Uterus (tissue), 4 donors: ENCODE results near the gene P2RY8. TPM values are rescaled to one million over a fixed set of nuclear protein-coding genes. Genes with fewer than 3 reads are reported as not detected.

Experiments
- DNase-seq, 2 donors: peaks; one replicate each; pipeline ENCODE4 v3.0.0-alpha.2; 2019 to 2020
- H3K27ac ChIP-seq, 2 donors: fragments of 200-600 bp; sonication (generic); 1 replicate in 1 of 2; 2 replicates in 1 of 2; pipeline ENCODE4 v1.5.1; 2016 to 2018
- H3K27me3 ChIP-seq, 2 donors: fragments of 200-600 bp; sonication (generic); one replicate each; pipeline ENCODE4 v1.5.1; 2018 to 2019; ENCODE audit warnings: control low read depth in 1 of 2
- H3K36me3 ChIP-seq, 2 donors: fragments of 200-600 bp; sonication (generic); one replicate each; pipeline ENCODE4 v1.5.1; 2019; ENCODE audit warnings: control low read depth in 1 of 2
- H3K4me1 ChIP-seq, 2 donors: fragments of 200-600 bp; sonication (generic); one replicate each; pipeline ENCODE4 v1.5.1; 2018 to 2019; ENCODE audit warnings: control low read depth in 1 of 2
- H3K4me3 ChIP-seq, 2 donors: fragments of 200-600 bp; sonication (generic); 1 replicate in 1 of 2; 2 replicates in 1 of 2; pipeline ENCODE4 v1.5.1; 2018 to 2019; ENCODE audit warnings: mild to moderate bottlenecking in 1 of 2
- H3K9me3 ChIP-seq, 2 donors: fragments of 200-600 bp; sonication (generic); one replicate each; pipeline ENCODE4 v1.5.1; 2019; ENCODE audit warnings: control low read depth in 1 of 2
- POLR2A ChIP-seq, 2 donors: fragments of 450-650 bp; IDR thresholded peaks; one replicate each; pipeline ENCODE4 v1.6.1; 2016; ENCODE audit warnings: antibody characterized with exemption in 2 of 2, mild to moderate bottlenecking in 1 of 2, moderate library complexity in 1 of 2
- intact Hi-C: fragments of 100-400 bp; cut with DNase I; formaldehyde crosslinking; loops from one replicate; pipeline ENCODE4 v1.15.1; 2023; ENCODE audit warnings: low total_unique reads
- total RNA-seq, 4 donors: library from RNA; depleted of rRNA in 3 of 4; stranded (reverse); fragments of >200 nt in 3 of 4; gene quantifications; one replicate each; pipeline versions ENCODE4 v1.1.0 to v1.2.4, GENCODE V29; 2014 to 2023
- TF ChIP-seq, protein P1 (sequence below), 4 experiments: fragments of 200-600 bp in 2 of 4; fragments of 450-650 bp in 2 of 4; sonication (generic) in 2 of 4; IDR thresholded peaks; one replicate each; pipeline ENCODE4 v1.5.1; 2016 to 2019; ENCODE audit warnings: antibody characterized with exemption in 4 of 4, mild to moderate bottlenecking in 2 of 4, moderate library complexity in 1 of 4
- donor health status: DM: yes; HTN: yes; CAD: no.

Gene P2RY8
- total RNA-seq, 4 donors from 2014 or later: 0.59 to 3.6 (median 0.90) TPM; not detected in 1

DNA sequence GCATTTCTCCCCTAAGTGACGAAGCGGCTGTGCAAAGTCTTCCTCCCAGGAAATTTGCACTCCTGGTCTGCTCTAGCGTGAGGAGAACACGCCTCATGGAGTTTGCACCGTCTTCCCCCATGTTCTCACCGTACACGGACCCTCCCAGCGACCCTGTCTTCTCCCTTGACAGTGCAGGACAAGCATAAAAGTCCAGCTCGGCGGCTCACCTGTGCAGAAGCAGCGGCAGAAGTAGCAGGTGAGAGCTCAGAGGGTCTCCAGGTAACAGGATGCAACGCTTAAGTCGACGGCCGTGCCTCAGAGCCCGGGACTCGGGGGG, 314 bp downstream of the P2RY8 start:
- no peaks in the 10 kb centered on the region for H3K4me1 ChIP-seq
- H3K27ac ChIP-seq: no peak overlapping the region
- no peak for TF ChIP-seq POLR2A (IDR thresholded peaks at IDR 0.05)
- TF ChIP-seq, protein P1, sequence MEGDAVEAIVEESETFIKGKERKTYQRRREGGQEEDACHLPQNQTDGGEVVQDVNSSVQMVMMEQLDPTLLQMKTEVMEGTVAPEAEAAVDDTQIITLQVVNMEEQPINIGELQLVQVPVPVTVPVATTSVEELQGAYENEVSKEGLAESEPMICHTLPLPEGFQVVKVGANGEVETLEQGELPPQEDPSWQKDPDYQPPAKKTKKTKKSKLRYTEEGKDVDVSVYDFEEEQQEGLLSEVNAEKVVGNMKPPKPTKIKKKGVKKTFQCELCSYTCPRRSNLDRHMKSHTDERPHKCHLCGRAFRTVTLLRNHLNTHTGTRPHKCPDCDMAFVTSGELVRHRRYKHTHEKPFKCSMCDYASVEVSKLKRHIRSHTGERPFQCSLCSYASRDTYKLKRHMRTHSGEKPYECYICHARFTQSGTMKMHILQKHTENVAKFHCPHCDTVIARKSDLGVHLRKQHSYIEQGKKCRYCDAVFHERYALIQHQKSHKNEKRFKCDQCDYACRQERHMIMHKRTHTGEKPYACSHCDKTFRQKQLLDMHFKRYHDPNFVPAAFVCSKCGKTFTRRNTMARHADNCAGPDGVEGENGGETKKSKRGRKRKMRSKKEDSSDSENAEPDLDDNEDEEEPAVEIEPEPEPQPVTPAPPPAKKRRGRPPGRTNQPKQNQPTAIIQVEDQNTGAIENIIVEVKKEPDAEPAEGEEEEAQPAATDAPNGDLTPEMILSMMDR (IDR thresholded peaks at IDR 0.05): no peak
- H3K4me3 ChIP-seq: peak overlapping the region in 1 of 2 donors; percentile 4
- intact Hi-C loops: no loop called here
- DNase-seq: no peak
- no peaks in the 10 kb centered on the region for H3K9me3 ChIP-seq
- H3K27me3 ChIP-seq: no peaks in the 10 kb centered on the region
- no peaks in the 10 kb centered on the region for H3K36me3 ChIP-seq

DNA sequence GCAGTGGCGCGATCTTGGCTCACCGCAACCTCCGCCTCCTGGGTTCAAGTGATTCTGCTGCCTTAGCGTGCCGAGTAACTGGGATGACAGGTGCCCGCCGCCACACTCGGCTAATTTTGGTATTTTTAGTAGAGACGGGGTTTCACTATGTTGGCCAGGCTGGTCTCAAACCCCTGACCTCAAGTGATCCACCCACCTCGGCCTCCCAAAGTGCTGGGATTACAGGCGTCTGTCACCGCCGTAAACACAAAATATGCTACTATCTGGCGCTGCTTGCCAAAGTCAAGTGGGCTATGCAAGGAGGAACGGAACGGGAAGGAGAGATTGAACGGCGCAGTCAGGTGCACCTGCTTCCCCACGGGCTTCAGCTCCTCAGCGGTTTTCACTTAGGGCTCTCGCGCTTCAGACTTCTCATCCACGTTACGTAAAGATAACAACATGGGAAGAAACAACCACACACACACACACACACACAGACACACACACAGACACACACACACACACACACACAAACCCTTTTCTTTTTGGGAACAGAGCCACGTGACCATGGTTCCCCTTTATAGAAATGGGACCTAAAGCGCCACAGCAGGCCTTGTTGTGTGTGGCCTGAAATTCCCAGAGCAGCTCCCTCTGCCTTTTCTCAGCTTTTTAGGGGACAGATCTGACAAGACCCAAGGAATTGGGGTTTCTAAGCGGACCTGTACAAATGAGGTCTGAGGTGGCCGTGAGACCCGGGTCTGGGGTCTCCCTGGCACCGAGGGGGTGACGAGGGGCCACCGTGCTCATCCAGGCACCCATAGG, 1.5 kb downstream of the P2RY8 start:
- no peak overlapping the region for H3K27ac ChIP-seq
- H3K4me1 ChIP-seq: no peaks in the 10 kb centered on the region
- TF ChIP-seq POLR2A (IDR thresholded peaks at IDR 0.05): no peak
- TF ChIP-seq, protein P1 (IDR thresholded peaks at IDR 0.05): no peak
- intact Hi-C loops: no loop called here
- no peaks in the 10 kb centered on the region for H3K27me3 ChIP-seq
- H3K9me3 ChIP-seq: no peaks in the 10 kb centered on the region
- no peak overlapping the region for H3K4me3 ChIP-seq
- DNase-seq: no peak
- H3K36me3 ChIP-seq: no peaks in the 10 kb centered on the region

DNA sequence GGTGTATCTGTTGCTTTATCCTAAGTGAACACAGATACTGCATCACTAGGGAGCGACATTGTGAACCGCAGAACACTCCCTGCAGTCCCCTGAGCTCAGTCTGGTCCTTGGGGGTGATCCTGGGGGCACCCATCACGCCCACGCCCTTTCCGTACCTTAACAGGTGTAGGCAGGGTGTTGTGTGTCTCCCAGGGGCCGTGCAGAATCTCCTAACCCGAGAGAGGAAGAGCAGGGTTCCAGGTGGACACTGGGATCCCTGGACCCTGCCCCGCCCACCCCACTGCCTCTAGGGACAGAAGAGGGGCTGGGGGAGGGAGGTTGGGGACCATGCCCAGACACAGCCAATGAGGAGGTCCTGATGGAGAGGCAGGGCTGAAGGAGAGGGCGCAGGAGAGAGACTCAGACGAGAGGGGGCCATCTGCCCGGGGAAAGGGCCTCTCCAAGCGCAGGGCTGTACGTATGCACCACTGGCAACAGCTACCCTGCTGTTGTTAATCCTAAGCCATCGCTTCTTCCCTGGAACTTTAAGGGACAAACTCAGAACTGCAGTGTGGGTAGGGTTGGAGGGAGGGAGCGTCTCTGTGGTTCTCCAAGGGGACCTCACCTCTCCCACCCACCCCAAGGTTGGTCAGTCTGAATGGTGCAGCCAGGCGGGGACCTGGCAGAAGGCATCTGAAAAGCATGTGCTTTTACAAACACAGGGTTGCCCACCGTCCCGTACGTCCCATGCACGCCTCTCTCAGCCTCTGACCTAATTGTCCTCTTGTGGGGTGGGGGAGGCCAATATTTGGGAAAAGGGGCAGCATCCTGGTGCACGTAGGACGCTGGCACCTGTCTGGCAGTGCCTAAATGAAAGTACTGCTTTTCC, 2.5 kb downstream of the P2RY8 start:
- intact Hi-C loops: no loop called here
- TF ChIP-seq, protein P1 (IDR thresholded peaks at IDR 0.05): no peak
- no peak for TF ChIP-seq POLR2A (IDR thresholded peaks at IDR 0.05)
- H3K4me3 ChIP-seq: no peak overlapping the region
- no peak for DNase-seq
- no peaks in the 10 kb centered on the region for H3K9me3 ChIP-seq
- H3K36me3 ChIP-seq: no peaks in the 10 kb centered on the region
- no peaks in the 10 kb centered on the region for H3K27me3 ChIP-seq
- no peak overlapping the region for H3K27ac ChIP-seq
- H3K4me1 ChIP-seq: no peaks in the 10 kb centered on the region

DNA sequence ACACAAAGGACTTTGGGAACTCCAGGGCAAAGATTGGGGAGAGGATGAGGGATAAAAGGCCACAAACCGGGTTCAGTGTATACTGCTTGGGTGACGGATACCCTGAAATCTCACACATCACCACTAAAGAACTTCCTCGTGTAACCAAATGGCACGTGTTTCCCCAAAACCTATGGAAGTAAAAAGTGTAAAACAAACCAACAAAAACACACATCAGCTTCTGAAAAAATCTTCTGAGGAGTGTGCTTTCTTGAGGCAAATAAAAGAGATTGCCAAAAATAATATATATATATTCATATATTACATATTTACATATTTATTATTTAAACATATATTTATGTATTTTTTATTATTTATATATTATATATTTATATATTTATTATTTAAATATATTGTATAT, 3.9 kb downstream of the P2RY8 start:
- Histone ChIP-seq H3K4me3 (no peak overlapping the region), H3K9me3 (no peaks in the 10 kb centered on the region), H3K27me3 (no peaks in the 10 kb centered on the region), H3K27ac (no peak overlapping the region), H3K36me3 (no peaks in the 10 kb centered on the region), H3K4me1 (no peaks in the 10 kb centered on the region)
- intact Hi-C loops: no loop called here
- TF ChIP-seq, protein P1 (IDR thresholded peaks at IDR 0.05): no peak
- TF ChIP-seq POLR2A (IDR thresholded peaks at IDR 0.05): no peak
- DNase-seq: no peak
